HG02642 (cell line): ENCODE data around the gene ALPP.
"Not testable (repeated sequence)": the region's sequence is repeated elsewhere in the genome, so short reads cannot be mapped to it uniquely, and the experiment has no call there.

Experiments used
- ATAC-seq: cut with Tn5 transposase; IDR thresholded peaks from one replicate; pipeline ENCODE4 v1.9.1; 2021; ENCODE audit warnings: mild to moderate bottlenecking; ENCODE audit not compliant: unreplicated experiment, poor library complexity

ALPP gene

DNA sequence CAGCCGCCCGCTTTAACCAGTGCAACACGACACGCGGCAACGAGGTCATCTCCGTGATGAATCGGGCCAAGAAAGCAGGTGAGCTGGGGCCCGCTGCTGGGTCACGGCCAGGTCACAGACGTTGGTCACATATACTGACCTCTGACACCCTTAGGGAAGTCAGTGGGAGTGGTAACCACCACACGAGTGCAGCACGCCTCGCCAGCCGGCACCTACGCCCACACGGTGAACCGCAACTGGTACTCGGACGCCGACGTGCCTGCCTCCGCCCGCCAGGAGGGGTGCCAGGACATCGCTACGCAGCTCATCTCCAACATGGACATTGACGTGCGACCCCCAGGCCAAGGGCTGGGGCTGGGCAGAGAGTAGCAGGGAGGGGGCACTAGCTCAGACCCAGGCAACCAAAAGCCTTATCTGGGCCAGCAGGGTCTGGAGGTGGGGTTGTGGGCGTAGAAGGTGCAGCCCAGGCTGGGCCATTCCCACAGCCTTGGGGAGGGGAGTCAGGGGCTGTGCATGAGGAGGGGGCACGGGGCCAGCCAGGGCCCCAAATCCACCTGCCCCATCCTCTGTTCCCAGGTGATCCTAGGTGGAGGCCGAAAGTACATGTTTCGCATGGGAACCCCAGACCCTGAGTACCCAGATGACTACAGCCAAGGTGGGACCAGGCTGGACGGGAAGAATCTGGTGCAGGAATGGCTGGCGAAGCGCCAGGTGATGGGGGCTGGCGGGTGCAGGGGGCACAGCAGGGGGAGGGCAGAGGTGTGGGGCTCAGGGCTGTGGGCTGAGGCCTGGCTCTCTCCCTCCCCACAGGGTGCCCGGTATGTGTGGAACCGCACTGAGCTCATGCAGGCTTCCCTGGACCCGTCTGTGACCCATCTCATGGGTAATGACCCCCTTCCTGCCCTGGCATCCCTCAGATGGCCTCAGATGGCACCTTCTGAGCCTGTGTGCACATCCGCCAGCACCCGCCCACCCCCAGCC is 1.3 kb downstream of the ALPP start:
- not testable (repeated sequence) for ATAC-seq

DNA sequence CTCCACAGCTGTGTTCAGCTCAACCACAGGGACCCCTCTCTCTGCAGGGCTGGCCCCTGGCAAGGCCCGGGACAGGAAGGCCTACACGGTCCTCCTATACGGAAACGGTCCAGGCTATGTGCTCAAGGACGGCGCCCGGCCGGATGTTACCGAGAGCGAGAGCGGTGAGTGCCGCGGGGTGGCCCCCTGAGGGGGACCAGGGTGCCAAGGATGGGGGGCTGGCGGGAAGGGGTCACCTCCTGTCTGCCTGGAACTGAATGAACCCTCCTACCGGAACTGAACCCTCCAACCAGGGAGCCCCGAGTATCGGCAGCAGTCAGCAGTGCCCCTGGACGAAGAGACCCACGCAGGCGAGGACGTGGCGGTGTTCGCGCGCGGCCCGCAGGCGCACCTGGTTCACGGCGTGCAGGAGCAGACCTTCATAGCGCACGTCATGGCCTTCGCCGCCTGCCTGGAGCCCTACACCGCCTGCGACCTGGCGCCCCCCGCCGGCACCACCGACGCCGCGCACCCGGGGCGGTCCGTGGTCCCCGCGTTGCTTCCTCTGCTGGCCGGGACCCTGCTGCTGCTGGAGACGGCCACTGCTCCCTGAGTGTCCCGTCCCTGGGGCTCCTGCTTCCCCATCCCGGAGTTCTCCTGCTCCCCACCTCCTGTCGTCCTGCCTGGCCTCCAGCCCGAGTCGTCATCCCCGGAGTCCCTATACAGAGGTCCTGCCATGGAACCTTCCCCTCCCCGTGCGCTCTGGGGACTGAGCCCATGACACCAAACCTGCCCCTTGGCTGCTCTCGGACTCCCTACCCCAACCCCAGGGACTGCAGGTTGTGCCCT is 2.9 kb downstream of the ALPP start:
- ATAC-seq: not testable (repeated sequence)

- ATAC-seq: no peak
These were observed 4.0 kb downstream of the ALPP start for GRCh38 chr2:232382331-232383225.

GRCh38 chr2:232384466-232384865 is 5.9 kb downstream of the ALPP start:
- no peak for ATAC-seq

DNA sequence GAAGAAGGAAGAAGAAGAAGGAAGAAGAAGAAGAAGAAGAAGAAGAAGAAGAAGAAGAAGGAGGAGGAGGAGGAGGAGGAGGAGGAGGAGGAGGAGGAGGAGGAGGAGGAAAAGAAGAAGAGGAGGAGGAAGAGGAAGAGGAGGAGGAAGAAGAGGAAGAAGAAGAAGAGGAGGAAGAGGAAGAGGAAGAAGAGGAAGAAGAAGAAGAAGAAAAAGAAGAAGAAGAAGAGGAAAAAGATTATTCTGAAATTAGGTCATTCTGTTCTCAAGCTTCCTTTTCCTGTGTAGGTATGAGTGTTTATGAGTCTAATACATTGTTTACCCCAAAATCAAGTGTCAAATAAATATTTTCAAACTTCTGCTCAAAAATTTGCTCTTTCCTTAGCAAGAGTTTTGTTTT is 6.5 kb downstream of the ALPP start:
- not testable (repeated sequence) for ATAC-seq

DNA sequence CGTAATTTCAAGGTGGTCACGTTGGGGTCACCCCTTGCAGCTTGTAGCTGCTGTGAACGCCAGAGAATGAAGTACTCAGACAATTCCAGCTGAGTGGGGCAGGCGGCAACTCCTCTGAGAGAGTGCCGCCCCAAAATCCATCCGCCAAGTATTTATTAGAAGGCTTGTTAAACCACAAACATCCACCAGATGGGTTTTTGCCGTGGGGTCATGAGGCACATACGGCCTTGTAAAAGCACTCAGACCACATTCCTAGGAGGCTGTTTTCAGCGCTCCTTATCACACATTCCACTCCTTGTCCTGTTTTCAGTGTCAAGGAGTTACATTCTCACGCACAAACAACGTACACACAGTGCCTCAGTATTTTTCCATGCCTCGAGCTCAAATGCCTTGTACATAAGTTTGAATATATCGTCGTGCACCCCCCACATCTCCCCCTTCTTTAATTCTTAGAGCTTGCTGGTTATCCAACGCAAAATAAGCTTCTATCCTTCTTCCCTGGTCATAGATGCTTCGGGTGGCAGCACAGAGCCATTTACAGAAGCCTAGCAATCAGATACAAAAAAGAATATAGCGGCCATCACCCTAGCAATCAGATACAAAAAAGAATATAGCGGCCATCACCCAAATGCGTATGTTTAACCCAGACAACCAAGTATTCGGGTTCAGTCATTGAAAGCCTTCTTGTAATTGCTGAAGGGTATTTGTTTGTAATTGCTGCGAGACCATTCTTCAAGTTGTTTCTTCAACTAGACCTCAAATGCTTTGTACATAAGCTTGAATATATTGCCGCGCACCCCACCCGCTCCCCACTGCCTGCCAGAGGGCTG is 7.3 kb downstream of the ALPP start:
- ATAC-seq: no peak

DNA sequence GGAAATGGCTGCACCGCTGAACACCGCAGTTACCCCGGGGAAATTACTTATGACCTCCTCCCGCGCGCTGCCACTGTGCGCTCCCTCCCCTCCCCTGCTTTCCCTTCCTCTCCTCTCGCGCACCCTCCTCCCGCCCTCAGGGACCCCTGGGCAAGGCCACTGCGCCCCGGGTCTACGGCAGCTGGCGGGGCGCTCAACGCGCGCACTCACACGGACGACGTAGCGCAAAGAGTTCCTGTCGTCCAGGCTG is 7.9 kb downstream of the ALPP start:
- no peak for ATAC-seq

DNA sequence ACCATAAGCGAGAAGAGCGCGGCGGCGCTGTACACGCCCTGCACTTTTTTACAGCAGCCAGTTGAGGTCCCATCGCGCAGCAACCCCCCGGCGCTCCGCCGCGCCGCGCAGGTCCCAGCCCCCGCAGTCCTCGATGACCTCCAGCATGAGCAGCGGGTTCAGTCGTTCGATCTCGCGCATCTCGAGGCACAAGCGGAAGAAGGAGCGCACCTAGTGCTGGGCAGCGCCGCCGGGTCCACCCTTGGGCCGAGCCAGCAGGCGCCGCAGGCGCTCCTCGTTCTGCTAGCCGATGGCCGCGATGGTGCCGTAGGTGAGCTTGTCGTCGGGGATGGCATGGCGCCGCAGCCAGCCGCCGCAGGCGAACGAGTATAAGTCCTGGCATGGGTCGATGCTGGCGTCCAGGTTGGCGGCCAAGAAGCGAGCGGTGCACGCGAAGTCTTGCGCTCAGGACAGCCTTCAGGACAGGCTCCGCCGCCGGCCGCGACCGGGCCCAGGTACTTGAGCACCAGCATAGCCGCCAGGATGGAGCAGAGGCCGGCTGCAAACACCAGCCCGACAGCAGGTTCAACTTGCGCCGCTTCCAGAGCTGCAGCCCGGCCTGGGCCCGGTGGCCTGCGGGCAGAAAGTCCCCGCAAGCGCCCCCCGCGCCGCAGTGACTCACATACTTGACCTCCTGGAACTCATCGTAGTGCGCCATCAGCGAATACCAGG is 8.3 kb downstream of the ALPP start:
- ATAC-seq: no peak

DNA sequence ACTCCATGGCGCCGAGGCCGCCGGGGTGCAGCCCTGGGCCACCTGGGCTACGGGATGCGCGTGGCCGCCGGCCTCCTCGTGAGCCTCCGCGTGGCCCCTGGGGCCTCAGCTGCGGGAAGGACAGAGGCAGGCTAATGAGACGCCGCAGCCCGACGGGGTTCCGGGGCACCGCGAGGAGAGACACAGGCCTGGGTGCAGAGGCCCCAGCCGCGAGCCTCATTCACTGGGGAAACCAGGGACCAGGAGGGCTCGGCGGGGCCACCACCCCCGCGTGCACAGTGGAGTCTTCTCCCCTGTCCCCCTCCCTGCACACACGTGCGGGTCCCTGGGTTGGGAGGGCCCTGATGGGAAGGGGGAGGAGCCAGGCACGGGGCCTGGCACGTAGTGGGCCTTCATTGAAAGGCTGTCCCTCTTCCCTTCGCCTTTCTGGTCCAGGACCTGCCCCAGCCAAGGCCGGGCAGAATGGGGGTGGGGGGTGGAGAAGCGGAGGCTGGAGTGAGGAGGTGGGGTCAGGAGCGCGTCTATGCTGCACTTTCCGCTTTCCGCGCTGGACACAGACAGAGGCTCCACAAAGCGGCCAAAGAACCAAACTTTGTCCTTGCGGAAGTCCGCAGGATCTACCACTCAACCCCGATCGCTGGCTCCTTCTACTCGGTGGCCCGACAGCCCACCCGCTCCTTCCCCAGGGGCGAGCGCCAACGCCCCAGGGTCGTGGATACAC is 9.1 kb downstream of the ALPP start:
- no peak for ATAC-seq

GRCh38 chr2:232388324-232388891 is 9.9 kb downstream of the ALPP start:
- no peak for ATAC-seq

DNA sequence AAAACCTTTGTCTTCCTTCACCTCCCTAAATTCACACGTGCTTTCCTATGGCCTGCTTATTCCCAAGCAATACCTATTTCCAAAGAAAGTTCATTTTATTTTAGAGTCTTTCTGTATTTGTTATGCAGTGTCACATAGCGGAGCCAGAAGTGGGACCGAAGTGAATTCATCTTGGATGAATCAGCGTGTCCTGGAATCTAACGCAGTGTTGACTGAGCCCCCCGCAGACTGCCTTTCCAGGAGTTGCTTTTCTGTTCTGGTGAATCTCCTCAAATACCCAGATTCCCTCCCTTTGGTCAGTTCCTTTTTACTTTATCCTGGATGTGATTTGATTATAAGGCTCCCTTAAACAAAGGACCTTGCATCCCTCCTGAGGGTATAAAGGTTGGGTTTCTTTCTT is 10.8 kb downstream of the ALPP start:
- no peak for ATAC-seq

DNA sequence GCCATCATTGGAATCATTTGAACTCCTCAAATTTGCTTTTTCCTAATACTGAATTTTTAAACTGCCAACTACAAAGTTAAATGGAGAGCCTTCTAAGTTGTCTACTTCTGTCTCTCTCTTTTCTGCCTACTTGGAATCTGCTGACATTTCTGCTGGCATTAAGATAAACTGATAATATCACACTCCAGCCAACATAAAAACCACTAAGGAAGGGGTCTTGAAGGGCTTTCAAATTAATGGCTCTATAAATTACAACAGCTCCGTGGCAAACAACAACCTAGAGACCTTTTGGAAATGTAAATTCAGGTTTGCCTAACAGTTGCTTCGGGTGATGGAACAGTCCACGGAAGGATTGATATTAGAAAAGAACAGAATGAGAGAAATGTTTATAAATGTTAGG is 12.1 kb downstream of the ALPP start:
- no peak for ATAC-seq

DNA sequence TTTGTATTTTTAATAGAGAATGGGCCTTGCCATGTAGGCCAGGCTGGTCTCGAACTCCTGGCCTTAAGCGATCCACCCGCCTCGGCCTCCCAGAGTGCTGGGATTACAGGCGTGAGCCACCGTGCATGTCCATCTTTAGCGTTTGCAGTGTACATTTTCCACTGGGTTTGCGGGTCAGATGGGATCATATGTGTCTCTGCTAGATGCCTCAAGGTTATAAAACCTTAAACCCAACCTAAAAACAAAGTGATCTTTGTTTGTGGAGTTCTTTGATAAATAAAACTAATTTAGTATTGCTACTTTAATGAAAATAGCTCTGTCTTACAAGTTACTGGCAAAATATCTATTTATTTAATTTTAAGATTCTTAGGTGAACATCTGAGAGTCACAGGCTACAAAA is 15.0 kb downstream of the ALPP start:
- no peak for ATAC-seq

DNA sequence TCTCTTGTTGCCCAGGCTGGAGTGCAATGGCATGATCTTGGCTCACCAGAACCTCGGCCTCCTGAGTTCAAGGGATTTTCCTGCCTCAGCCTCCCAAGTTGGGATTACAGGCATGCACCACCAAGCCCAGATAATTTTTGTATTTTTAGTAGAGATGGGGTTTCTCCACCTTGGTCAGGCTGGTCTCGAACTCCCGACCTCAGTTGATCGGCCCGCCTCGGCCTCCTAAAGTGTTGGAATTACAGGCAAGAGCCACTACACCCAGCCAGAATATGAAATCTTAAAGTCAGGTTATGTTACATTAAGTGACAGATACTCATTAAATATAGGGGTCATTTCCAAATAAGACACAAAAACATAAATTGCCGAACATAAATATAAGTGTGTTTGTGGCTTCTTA is 15.9 kb downstream of the ALPP start:
- ATAC-seq: not testable (repeated sequence)

DNA sequence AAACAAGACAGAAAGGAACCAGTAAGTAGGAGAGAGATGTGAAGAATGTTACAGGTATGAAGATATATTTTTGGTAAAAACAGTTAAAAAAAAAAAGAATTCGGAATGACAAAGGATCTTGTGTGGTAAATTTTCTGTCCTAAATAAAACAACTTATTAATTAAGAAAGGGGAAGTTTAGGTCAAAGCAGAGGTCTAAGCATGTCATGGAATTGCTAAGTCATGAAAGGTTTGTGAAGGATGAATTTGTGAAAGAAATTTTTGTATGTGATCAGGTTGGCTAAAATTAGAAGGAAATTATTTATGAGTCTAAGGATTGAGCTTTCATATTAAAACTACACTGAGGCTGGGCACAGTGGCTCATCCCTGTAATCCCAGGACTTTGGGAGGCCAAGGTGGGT is 17.0 kb downstream of the ALPP start:
- no peak for ATAC-seq

DNA sequence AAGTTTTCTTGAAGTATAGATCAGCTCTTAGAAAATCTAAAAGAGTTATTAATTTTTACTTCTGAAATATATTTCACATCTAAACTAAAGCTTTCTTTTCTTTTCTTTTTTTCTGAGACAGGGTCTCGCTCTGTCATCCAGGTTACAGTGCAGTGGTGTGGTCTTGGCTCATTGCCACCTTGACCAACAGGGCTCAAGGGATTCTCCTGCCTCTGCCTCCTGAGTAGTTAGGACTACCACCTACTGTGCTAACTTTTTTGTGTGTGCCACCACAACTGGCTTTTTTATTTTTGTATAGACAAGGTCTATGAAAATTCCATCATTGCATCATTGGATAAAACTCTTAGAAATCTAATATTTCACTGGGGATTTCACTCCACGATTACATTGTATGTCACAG is 18.1 kb downstream of the ALPP start:
- no peak for ATAC-seq

DNA sequence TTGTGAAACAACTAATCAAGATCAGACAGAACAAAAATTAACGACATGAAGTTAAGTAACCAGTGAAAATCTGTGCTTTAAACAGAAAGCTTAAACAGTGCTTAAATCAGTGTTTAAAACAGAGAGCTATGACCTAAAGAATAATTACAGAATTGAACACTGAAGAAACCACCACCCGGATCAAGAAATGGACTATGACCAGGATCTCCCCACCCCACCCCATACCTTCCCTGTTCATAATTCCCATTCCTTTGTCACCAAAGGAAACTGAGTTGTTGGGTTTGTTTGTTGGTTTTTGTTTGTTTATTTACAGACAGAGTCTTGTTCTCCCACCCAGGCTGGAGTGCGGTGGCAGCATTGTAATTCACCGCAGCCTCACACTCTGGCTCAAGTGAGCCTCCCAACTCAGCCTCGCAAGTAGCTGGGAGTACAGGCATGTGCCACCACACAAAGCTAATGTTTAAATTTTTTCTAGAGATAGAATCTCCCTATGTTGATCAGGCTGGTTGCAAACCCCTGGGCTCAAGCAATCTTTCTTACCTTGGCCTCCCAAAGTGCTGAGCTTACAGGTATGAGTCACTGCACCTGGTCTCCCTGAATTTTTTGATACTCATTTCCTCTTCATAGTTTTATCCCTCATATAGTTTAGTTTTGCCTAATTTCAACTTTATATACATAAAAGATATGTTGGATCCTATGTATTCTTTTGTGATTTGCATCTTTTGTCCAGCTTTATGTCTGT is 19.9 kb downstream of the ALPP start:
- no peak for ATAC-seq
